HG03521 (cell line): Measurements from ENCODE around the gene STAMBP.
"Not testable (repeated sequence)": the region's sequence is repeated elsewhere in the genome, so short reads cannot be mapped to it uniquely, and the experiment has no call there.

ENCODE experiments used
- ATAC-seq: cut with Tn5 transposase; IDR thresholded peaks from one replicate; pipeline ENCODE4 v1.9.1; 2021; ENCODE audit warnings: mild to moderate bottlenecking, moderate library complexity; ENCODE audit not compliant: unreplicated experiment

Gene STAMBP

DNA sequence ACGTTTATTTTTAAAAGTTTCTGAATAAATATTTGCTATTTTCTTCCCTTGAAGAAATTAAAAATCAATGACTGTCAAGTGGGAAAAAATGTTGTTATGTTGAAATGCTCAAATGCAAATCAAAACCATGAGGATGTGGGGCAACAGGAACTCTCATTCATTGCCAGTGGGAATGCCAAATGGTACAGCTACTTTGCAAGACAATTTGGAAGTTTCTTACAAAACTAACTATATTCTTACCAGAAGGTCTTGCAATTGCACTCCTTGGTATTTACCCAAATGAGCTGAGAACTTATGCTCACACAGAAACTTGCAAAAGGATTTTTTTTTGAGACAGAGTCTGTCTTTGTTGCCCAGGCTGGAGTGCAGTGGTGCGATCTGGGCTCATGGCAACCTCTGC is 56.6 kb downstream of the STAMBP start:
- ATAC-seq, result no peak

DNA sequence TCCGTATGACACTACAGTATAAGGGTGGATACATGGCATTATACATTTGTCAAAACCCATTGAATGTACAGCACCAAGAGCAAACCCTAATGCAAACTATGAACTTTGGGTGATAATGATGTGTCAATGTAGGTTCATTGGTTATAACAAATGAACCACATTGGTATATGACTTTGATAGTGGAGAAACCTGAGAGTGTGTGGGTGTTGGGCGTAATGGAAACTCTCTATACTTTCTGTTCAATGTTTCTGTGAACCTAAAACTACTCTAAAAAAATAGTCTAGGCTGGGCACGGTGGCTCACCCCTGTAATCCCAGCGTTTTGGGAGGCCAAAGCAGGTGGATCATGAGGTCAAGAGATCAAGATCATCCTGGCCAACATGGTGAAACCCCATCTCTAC is 57.6 kb downstream of the STAMBP start:
- no peak for ATAC-seq

DNA sequence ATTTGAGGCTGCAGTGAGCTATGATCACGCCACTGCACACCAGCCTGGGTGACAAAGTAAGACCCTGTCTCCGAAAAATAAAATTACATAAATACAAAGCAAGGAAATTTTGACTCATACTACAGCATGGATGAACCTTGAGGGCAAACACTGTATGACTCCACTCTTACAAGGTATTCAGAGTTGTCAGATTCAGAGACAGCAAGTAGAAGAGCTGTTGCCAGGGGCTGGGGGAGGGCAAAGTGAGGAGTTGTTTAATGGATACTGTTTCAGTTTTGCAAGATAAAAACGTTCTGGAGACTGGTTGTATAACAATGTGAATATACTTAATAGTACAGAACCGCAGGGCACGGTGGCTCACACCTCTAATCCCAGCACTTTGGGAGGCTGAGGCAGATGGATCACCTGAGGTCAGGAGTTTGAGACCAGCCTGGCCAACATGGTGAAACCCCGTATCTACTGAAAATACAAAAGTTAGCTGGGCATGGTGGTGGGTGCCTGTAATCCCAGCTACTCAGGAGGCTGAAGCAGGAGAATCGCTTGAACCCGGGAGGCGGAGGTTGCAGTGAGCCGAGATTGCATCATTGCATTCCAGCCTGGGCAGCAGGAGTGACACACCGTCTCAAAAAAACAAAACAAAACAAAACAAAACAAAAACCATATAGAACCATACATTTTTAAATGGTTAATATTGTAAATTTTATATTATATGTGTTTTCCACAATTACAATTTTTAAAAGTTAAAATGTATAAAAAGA is 59.0 kb downstream of the STAMBP start:
- not testable (repeated sequence) for ATAC-seq

DNA sequence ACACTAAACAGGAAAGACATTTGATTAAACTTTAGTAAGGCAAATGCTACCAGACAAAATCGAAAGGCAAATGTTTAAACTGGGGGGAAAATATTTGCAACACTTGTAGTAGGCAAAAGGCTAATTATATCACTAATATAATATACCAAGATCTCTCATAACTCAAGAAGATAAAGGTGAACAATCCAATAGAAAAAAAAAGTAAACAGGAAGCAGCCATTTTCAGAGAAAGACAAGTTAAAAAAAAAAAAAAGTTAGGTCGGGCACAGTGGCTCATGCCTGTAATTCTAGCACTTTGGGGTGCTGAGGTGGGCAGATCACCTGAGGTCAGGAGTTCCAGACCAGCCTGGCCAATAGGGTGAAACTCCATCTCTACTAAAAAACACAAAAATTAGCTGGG is 59.6 kb downstream of the STAMBP start:
- no peak for ATAC-seq

DNA sequence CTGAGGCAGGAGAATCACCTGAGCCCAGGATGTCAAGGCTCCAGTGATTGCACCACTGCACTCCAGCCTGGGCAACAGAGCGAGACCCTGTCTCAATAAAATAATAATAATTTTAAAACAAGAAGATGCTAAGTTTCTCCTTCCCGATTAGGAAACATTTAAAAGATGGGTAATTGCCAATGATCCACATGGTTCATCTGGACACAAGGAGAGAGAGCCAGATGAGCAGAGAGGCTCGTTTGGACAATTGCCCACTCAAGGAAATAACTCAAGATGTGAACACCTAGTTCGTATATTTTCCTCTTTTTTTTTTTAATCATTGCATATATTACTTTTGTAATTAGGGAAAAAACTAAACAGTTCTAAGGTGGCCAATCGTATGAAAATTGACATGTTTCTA is 60.4 kb downstream of the STAMBP start:
- no peak for ATAC-seq

DNA sequence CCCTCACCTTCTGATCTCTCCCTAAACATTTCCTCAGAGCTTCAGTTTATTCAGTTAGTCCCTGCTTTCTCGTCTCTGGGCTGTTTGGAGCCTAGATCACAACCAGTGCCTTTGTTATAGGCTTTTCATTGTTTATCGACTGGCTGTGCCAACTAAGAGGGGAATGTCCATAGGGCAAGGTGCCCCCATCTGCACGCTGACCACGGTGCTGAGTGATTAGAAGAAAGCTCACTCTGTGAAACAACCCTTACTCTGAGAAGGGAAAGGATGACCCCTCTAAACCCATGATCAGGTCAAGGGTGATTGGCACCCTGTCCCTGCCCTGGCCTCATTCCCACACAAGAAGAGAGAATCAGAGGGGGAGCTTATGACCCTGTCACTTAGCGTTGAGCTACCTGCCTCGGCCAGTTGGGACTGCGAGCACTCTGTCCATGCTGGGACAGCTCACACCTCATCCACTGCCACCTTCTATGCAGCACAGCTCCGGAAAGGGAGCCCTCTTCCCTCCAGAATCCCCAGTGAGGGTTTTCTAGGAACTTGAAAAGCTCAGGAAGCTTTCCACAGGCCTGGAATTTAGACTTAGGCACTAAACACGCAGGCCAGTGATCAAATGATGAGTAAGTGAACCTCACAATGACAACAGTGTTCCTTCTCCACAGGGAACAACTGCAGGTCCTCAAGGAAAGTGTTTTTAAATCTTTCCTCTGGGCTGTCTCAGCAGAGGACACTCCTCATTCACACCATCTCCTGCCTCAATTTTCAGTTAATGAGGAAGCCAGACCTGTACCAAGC is 61.7 kb downstream of the STAMBP start:
- ATAC-seq, result no peak

DNA sequence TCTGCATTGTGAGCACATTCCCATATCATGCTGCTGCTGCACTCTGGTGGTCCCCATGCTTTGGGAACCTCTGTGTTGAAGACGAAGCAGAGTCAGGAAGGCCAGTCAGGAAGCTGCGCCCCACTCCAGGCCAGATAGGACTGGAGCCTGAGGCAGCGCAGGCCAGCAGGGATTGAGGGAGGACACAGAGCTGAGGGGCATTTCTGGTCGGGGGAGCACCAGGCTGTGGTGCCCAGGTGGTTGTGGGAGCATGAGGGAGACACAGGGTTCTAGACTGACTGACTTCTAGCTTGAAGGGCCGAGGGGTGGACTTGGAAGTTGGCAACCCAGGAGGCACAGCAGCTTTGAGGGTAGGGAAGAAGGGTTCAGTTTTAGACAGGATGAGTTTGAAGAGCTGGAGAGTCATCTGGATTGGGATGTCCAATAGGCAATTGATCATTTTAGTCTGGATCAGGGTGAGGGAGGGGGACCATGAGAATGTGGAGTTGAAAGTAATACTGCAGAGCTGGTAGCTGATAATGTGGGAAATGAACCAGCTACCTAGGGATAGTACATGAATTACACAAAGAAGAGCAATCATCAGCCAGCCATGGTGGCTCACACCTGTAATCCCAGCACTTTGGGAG is 62.6 kb downstream of the STAMBP start:
- no peak for ATAC-seq

DNA sequence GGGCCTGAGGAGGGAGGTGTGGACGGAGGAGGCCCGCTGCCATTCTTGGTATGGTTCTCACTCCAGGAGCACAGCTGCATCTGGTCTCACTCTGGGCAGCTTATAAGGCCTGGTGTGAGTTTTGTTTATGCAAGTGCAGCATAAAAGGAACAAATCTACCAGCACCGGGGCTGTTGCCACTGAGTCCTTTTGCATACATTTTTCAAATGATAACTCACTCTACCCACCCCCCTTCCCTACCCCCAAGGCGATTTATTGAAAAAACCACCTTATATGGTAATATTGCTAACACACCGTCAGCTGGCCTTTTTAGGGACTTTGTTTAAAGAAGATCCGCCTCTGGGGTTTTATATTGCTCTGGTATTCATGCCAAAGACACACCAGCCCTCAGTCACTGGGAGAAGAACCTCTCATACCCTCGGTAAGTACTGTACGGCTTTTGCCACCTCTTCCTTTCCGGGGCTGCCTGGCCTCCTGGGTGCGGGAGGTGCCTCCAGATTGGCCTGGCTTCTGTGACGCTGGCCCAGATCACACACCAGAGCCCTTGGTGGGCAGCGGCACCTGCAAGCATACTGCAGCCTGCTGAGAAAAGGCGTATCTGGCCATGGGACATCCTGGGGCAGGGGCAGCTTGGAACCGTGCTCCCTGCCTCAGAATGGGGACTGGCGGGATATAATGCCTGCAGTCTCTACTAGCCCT is 64.0 kb downstream of the STAMBP start, which contains the start of gene ACTG2:
Gene ACTG2, plus strand, starts transcription at position 378 of the 699 bp plus-strand sequence. CDS start 8,304 bp downstream, outside the sequence.
- ATAC-seq, result no peak

DNA sequence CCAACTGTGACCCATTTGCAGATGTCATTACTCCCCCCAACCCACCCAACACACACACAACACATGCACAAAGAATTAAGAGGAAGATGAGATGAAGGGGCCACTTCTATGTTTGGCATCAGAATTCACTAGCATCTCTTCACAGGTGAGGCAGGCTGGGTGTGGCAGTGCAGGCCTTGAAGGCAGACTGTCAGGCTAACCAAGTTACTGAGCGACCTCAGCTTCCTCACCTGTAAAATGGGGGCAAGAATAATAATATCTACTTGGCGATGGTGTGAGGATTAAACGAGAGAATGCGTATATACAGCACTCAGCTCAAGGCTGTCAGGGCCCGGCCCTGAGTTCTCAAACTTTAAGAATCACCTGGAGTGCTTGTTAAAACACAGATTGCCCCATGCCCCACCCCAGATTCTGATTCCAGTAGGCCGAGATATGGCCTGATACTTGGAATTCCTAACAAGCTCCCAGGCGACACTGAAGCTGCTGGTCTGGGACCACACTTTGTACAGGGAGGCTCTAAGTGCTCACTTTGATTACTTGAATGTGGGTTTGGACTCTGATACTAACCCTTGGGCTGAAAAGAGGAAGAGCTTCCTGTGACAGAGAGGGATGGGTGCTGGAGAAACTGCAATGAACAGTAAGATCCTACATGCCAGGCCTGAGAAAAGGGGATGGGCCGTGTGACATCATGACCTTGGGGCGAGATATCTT is 65.2 kb downstream of the STAMBP start:
- ATAC-seq, result no peak

DNA sequence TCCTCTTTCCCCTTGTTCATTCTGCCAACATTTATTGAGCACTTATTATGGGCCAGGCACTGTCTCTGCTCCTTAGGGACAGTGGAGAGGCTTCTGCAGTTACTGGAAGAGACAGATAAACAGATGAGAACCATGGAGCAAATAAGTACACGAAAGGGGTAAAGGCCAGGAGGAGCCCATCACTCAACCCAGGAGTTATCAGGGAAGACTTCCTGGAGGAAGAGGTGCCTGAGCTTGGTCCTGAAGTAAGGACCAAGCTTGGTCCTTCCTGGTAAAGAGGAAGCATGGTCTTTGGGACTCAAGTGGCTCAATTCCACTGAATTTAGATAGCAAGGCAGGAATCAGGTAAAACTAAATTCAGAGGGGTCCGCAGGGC is 65.7 kb downstream of the STAMBP start:
- ATAC-seq, result no peak

DNA sequence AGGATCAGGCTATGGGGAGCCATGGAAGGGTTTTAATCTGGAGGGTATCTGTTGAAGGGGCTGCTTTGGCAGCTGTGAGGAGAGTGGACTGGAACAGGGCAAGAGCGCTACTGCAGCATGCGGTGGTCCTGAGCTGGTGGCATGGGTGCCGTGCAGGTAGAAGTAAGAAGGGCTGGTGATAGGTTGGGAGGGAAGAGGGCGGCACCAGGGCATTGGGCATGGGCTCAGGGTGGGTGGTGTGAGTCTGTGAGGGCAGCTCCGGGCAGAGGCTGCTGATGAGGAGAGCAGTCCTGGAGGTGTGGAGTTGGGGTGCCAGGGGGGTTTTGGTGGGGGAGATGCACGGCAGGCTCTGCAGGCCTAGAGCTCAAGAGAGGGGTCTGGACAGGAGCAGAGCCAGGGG is 66.1 kb downstream of the STAMBP start:
- ATAC-seq, result no peak

DNA sequence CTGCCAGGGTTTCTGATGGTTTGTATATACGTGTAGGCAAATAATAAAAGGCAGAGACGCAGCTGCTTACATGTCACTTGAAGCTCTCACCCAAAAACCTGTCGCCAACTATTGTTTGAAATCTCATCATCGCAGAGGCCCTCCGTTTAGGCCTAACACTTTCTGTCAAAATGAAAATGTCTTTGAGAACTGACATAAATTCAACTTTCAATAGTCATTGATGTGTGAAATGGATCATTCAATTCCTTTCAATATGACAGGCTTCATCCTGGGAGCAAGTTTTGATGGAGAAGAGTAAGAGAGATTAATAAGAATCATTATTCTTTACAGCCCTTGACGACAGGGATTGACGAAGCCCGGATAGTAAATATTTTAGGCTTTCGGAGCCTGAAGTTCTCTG is 66.7 kb downstream of the STAMBP start:
- no peak for ATAC-seq

DNA sequence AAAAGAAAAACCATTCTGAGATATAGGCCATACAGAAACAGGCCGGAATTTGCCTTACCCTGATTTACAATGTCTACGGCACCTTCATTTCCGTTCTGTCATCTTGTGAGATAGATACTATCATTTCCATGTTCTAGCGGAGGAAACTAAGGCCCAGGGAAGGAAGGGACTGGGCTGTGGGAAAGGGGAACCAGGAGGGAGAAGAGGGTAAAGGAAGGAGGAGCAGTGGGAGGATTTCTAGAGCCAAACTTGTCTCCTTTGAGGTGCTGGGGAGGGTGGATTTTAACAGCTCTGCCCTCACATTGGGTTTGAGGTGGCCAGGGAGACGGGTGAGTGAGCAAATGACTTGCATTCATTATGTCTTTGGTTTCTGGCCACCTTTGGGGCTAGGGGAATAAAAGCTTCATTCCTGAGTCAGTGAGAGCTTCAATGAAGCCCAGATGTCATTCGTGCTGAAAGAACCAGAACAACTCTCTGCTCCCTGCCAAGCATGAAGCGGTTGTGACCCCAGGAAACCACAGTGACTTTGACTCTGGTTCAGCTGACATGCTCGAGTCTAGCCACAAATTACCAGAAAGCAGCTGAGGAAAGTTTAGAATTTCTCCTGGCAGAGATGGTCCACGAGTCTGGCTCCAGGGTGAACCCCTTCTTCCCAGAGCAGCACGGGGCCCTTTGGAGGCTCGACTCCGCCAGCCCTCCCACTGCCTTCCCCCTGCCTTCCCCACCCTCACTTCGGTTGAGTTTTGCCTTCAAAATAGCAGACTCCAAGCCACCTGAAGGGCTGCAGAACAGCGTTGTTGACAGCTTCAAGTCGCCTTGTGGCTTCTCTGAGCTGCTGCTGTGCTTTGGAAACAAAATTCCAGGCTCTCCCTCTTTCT is 67.8 kb downstream of the STAMBP start:
- peak; percentile 60 for ATAC-seq

DNA sequence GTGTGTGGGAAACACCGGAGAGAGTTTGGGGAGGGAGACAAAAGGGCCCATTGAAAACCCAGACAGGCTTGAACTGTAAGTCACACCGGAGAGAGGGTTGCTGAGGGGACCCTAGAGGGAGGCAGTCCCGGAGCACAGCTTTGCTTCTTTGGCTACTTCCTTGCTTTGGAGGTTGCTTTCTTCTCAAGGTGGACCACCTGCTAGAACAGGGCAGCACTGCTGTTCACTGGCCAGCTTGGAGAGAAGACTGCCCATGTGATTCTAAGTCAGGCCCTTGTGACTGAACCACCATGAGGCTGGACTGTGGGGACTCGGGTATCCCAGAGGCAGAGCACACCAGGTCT is 68.5 kb downstream of the STAMBP start:
- no peak for ATAC-seq

DNA sequence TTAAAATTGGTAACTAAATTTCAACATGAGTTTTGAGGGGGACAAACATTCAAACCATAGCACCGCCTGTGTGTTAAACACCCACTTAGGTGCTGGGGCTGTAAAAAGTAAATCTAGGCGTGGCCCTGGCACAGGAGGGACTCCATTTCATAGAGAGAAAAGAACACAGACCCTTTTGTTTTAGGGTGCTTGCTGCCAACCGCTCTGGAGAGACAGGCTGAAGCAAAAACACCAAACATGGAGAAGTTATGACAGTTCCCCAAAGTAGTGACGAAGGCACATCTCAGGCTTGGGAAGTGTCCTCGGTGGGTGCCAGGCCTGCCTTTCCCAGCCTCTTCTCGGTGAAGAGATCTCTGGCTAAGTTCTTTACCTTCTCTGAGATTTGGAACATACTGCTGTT is 69.2 kb downstream of the STAMBP start:
- no peak for ATAC-seq

DNA sequence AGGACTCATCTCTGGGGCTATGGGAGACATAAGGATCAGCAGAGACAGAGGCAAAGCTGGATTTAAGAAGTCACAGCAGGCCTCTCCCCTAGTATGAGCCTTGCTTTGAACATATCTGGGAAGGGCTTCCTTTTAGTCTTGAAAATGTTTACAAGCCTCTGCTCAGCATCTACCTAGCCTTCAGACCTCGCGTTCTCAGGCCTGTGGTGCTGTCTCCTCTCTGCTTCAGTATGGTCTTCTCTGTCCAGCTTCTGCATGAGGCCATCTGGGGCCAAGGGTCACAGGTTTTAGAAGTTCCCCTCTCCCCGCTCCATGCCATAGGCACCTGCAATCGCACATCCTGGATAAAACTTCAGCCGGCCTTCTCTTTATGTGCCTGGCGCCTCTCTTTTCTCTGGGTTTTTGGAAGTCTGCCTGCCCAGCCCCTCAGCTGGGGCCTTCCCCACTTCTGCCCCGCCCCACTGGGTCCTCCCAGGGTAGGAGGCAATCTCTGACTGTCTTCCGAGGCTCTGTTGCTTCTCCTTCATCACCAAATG is 71.1 kb downstream of the STAMBP start:
- ATAC-seq, result no peak

DNA sequence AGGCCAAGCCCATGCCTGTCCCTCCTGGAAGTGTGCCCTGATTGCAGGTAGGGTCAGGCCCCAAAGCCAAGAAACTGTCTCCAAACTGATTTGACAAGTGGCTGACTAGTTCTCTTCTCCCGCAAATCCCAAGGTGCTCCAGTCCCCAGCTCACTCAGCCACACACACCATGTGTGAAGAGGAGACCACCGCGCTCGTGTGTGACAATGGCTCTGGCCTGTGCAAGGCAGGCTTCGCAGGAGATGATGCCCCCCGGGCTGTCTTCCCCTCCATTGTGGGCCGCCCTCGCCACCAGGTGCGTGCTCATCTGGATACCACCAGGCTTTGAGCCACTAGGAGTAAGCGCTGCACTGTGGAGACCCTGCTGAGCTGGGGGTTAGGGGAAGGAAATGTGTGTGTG is 72.4 kb downstream of the STAMBP start:
- no peak for ATAC-seq

DNA sequence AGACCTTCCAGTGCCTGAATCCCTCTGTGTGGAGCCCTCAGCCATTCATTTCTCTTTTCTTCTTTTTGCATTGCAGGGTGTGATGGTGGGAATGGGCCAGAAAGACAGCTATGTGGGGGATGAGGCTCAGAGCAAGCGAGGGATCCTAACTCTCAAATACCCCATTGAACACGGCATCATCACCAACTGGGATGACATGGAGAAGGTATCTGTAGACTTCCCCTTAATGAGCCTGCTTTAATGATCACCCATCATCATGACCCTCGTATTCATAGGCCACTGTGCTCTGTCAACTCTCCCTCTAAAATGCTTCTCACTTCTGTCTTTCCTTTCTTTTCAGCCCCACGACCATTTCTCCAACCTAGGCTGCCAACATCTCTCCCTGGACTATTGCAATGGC is 73.5 kb downstream of the STAMBP start:
- ATAC-seq, result no peak

DNA sequence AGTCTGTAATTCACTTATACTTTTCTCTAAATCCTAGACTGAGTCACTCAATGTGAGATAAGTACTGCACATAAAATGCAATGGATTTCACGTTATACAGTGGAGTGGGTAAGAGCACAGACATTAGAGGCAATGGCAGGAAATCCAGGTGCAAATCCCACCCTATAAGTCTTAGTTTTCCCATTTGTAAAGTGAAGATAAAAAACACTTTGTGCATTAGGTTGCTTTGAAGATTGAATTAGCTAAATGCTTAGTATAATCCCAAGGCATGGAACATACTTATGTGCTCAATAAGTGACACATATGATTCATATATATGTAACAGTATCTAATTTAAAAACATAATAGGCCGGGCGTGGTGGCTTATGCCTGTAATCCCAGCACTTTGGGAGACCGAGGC is 74.6 kb downstream of the STAMBP start:
- no peak for ATAC-seq
